IPS-18c (cell line): ENCODE results near the gene CHEK1.

Source experiments
- H3K4me3 ChIP-seq: 2 replicates; pipeline ENCODE4 v1.7.0; 2013; ENCODE audit warnings: low read depth, mild to moderate bottlenecking, low read length, moderate library complexity; ENCODE audit not compliant: insufficient read depth
- H3K9me3 ChIP-seq: one replicate; pipeline ENCODE4 v1.6.1; 2013; ENCODE audit warnings: mild to moderate bottlenecking, low read length, moderate library complexity; ENCODE audit not compliant: control insufficient read depth, insufficient read depth

Gene CHEK1

DNA sequence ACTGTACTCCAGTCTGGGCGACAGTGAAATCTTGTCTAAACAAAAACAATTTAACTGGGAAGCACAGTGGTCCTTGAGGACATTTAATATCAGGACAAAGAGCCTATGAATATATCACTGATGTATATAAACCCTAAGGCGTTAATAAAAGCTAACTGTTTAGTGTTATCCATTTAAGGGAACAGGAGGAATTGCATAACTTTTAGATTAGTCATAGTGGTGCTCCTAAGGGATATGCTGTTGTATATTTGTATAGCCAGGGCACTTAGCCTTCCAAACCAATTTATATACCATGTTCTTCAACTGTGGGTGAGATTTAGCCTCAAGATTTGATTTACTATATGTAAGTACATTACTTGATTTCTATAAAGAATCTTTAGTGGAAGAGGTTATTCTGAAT is 3.0 kb upstream of the CHEK1 start:
- Histone ChIP-seq H3K9me3 (no peaks in the 10 kb centered on the region), H3K4me3 (no peak overlapping the region)

DNA sequence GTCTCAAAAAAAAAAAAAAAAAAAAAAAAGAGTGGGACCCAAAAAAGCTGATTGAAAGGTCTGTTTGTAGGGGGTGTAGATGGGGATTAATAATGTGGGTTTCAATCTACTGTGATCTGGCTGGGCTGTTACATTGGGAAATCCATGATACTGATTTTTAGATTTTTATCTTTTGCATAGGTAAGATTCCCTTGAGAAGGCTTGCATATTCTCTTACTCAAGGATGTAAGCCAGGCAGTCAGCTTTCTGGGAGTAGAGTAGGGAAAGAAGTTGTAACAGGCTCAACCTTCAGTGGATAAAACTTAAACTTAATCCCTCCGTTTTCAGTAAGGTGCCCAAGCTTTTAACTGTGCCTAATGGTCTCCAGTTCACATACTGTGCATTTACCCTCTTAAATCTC is 1.9 kb upstream of the CHEK1 start:
- Histone ChIP-seq H3K4me3 (no peak overlapping the region), H3K9me3 (no peaks in the 10 kb centered on the region)

DNA sequence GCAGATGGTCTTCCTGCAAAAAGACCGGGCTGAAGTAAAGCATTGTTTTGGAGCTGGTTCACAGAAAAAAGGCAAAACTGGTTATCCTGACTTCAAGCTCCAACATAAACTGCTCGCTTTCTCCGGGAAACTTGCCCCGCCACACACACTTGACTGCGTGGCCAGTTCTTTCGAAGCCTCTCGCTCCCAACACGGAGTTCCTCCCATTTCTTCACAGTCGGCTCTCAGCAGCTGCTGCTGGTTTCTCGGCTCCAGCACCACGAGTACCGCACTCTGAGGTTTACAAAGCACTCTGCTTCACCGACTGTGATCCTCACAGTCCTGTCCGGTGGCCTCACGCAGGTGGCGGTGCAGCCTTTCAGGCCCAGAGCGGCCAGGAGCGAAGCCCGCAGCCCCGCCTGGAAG is 264 bp downstream of the CHEK1 start:
- H3K9me3 ChIP-seq: no peaks in the 10 kb centered on the region
- H3K4me3 ChIP-seq: peak overlapping the region; percentile 91

DNA sequence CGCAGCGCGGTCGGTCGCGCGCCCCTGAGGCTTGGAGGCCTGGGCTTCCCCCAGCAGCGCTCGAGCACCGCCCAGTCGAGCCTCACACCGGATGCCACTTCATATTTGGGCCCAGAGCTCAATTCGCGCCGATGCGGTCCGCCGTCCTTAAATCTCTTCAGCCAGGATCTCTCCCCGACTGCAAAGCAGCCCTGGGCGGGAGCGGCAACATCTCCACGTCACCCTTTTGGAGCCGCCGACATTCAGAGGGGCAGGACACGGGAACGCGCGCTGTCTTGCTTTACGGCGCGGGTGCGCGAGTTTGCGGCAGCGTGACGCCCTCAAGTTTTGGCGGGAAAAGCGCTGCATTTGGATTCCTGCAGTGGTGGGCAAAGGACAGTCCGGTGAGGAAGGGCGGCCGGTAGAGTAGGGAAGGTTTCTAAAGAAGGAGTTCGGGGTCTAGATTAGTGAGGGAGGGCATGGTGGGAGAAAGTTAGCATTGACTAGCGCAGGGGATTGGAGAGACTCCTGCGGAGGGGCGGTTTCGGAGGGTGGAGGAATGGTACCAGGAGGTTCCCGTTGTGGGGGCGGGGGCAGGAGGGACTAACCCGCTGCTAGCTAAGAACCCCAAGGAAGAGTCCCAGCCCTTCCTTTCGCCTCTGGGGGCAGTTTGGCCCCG is 796 bp downstream of the CHEK1 start:
- no peaks in the 10 kb centered on the region for H3K9me3 ChIP-seq
- peak overlapping the region; percentile 91 for H3K4me3 ChIP-seq

DNA sequence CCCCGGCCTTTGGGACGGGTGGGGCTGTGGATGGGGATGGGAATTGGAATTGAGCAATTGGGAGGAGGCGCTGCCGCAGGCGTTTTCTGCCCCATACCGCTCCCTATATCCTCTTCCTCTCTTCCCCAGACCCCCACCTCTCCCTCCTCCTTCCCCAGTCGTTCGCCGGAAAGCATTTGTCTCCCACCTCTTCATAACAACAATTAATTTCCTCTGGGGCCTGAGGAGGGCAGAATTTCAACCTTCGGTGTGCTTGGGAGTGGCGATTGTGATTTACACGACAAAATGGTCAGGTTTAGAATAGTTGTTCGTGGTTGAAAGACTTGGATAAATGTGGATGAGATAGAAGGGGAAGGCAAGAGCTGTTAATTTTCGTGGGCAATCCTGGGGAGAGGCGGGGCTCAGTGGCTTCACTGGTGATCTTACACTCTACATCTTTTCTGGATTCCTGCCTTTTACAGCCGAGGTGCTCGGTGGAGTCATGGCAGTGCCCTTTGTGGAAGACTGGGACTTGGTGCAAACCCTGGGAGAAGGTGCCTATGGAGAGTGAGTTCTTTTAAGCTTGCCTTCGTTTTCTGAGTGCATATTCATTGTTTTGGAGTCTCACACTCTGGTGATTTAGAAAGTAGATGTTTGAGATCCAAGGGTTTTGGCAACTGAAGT is 1.5 kb downstream of the CHEK1 start:
- Histone ChIP-seq H3K4me3 (peak overlapping the region; percentile 91), H3K9me3 (no peaks in the 10 kb centered on the region)

DNA sequence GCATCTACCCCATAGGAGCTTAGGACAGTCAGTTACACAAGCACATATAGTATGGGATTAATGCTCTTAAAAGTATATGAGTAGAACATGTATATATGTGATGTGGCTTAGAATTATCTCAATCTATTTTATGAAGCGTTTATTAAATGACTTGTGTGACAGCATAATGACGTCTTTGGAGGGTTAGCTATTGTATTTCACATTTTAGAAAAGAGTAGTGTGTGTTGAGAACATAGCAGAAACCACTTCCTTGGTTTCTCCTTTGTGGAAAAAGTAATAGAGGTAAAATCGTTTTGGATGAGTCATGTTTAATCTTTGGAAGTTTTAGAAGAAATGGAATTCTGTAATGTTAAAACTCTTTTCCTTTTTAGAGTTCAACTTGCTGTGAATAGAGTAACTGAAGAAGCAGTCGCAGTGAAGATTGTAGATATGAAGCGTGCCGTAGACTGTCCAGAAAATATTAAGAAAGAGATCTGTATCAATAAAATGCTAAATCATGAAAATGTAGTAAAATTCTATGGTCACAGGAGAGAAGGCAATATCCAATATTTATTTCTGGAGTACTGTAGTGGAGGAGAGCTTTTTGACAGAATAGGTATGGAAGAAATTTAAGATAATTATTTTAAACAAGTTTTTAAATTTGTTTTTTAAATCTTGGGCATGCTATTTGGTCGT is 2.4 kb downstream of the CHEK1 start:
- no peaks in the 10 kb centered on the region for H3K9me3 ChIP-seq
- peak overlapping the region; percentile 91 for H3K4me3 ChIP-seq

DNA sequence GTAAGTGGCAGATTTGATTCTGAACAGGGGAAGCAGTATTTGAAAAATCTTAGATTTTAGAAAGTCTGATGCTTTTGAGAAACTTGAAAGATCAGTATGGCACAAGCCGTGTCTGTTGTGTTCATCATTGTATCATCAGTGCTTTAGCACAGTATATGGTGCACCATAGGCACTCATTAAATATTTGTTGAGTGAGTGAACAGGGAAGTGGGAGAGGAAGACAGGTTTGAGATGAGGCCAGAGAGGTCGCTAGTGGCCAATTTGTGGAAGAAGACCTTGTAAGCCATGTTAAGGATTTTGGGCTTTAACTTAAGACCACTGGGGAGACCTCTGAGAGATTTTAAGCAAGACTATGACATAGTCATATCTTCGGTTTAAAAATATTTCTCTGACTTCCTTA is 12.9 kb downstream of the CHEK1 start:
- H3K4me3 ChIP-seq: no peak overlapping the region
- H3K9me3 ChIP-seq: no peaks in the 10 kb centered on the region

DNA sequence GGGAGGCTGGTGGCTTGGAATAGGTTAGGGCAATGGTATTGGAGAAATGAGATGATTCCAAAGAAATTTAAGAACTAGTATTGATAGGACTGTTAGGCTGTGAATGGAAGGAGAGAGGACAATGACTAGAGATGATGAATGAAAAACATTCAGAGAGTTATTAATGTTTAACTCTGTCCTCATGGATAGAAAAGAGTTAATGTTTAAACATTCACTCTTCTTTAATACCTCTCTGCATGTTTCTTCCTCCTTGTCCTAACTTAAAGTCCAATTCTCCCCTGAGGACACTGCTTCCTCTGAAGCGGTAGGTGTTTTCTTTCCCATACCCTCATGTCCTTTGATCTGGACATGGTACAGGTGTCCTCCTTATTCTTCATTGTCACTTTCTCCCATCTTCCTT is 13.4 kb downstream of the CHEK1 start:
- Histone ChIP-seq H3K4me3 (no peak overlapping the region), H3K9me3 (no peaks in the 10 kb centered on the region)

DNA sequence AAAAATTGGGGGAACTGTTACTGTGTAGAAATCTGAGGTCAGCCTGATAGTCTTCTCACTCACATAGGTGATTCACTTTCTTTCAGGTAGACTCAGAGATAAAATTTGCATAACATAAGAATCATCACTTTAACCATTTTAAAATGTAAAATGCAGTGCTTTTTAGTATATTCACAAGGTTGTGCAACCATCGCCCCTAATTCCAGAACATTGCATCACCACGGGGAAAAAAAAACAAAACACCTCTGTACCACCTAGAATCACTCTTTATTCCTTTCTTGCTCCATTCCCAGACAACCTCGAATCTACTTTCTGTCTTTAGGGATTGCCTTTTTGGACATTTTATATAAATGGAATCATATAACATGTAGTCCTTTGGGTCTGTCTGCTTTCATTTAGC is 20.9 kb downstream of the CHEK1 start:
- H3K9me3 ChIP-seq: no peaks in the 10 kb centered on the region
- H3K4me3 ChIP-seq: no peak overlapping the region

DNA sequence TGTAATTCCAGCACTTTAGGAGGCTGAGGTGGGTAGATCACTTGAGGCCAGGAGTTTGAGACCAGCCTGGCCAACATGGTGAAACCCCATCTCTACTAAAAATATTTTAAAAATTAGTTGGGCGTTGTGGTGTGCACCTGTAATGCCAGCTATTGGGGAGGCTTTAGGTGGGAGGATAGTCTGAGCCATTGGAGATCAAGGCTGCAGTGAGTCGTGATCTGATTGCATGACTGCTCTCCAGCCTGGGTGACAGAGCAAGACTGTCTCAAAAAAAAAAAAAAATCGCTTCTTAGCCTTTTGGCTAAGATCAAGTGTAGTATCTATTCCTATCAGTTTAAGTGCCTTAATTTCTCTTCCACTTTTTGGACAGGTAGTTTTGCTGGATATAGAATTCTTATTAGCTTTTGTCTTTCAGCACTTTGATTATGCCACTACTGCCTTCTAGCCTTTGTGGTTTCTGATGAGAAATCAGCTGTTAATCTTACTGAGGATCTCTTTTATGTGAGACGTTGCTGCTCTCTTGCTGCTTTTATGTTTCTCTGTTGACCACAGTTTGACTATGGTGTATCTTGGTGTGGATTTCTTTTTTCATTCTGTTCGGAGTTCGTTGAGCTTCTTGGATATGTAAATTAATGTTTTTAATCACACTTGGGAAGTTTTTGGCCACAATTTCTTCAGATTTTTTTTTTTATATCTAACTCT is 24.7 kb downstream of the CHEK1 start:
- H3K4me3 ChIP-seq: no peak overlapping the region
- no peaks in the 10 kb centered on the region for H3K9me3 ChIP-seq

DNA sequence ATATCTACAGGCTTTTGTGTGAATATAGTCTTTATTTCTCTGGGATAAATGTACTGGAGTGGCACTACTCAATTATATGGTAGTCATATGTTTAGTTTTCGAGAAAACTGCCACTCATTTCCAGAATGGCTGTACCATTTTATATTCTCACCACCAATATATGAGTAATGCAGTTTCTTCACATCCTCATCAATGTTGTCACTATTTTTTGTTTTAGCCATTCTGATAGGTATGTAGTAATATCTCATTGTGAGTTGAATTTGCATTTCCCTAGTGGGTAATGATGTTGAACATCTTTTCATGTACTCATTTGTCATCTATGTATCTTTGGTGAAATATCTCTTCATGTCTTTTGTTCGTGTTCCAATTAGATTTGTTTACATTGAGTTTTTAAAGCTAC is 37.7 kb downstream of the CHEK1 start:
- Histone ChIP-seq H3K4me3 (no peak overlapping the region), H3K9me3 (no peaks in the 10 kb centered on the region)

DNA sequence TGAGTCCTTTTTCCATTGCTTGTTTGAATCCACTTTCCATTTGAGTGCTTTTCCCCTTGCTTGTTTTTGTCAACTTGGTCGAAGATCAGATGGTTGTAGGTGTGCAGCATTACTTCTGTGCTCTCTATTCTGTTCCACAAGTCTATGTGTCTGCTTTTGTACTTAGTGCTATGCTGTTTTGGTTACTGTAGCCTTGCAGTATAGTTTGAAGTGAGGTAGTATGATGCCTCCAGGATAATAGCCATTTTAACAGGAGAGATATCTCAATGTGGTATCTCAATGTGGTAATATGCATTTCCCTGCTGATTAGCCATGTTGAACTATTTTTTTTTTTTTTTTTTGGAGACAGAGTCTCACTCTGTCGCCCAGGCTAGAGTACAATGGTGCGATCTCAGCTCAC is 38.9 kb downstream of the CHEK1 start:
- Histone ChIP-seq H3K4me3 (no peak overlapping the region), H3K9me3 (no peaks in the 10 kb centered on the region)

DNA sequence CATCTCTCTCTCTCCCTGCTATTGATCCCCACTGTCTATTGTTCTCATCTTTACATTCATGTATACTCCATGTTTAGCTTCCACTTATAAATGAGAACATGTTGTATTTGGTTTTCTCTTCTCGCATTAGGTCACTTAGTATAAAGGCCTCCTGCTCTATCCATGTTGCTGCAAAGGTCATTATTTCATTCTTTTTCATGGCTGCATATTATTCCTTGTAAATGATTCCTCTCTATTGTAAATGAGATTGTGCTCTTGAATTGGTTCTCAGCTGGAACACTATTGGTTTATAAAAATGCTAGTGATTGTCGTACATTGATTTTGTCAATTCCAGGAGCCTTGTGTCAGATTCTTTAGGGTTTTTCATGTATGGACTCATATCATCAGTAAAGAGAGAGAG is 42.2 kb downstream of the CHEK1 start:
- no peak overlapping the region for H3K4me3 ChIP-seq
- H3K9me3 ChIP-seq: no peaks in the 10 kb centered on the region

DNA sequence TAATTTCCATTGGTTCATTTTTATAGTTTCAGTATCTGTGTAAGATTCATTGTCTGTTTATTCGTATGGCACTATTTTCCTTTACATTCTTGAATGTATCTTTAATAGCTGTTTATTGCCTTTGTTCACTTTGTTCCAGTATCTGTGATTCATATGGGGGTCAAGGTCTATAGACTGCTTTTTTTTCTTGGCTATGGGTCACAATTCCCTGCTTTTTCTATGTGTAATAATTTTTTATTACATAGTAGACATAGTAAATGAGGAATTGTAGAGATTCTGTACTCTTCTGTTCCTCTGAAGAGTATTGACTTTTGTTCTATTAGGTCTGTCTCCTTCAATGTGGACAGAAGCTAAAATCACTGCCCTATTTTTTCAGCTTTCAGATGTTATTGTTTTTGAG is 45.2 kb downstream of the CHEK1 start:
- Histone ChIP-seq H3K9me3 (no peaks in the 10 kb centered on the region), H3K4me3 (no peak overlapping the region)

DNA sequence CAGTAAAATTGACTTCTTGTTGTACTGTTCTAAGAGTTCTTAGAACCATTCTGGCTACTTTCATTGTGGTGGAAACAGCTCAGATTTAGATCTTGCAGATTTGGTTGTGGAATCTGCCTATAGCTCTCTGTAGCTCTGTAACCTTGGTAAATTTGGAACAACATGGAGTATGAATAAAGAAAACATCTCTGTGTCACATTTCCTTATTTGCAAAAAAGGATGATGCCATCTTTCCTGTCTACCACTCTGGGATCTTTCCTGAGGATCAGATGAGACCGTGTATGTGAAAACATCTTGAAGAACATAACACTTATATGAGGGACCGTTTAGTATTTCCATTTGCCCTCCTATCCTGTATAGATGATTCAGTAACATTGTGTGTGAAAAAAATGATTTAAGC is 46.6 kb downstream of the CHEK1 start:
- Histone ChIP-seq H3K4me3 (no peak overlapping the region), H3K9me3 (no peaks in the 10 kb centered on the region)

DNA sequence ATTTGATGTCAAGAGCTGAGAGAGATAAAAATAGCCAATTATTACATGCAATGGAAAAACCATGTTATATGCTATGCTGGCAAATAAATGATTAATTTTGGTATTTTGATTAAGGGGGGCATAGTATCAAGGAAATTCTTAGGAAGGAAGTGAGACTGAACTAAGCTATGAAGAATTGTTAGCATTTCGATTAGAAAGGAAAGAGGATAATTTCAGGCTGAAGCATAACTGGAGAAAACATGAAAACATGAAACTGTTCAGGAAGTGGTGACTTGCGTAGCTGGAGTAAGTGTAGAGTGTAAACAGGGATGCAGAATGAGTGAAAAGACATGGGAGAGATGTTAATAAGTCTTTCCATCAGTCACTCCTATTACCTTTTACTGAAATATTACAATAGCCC is 49.2 kb downstream of the CHEK1 start:
- H3K9me3 ChIP-seq: no peaks in the 10 kb centered on the region
- no peak overlapping the region for H3K4me3 ChIP-seq

DNA sequence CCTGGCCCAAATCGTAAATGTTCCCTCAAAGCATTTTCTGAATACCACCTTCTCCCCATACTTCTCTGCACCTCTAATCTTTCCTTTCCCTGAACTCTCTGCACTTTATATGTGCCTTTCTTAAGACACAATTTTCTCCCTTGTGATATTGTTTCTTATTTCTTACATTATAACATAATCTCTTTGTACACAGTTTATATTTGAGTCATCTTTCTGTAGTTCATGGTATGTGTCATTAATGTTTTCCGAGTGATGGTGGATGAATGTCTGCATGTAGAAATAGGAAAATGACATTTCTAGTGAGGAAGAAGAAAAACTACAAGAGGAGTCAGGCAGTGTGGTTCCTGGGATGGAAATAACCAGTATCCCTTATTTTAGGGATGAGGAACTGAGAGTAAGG is 50.2 kb downstream of the CHEK1 start:
- Histone ChIP-seq H3K4me3 (no peak overlapping the region), H3K9me3 (no peaks in the 10 kb centered on the region)

DNA sequence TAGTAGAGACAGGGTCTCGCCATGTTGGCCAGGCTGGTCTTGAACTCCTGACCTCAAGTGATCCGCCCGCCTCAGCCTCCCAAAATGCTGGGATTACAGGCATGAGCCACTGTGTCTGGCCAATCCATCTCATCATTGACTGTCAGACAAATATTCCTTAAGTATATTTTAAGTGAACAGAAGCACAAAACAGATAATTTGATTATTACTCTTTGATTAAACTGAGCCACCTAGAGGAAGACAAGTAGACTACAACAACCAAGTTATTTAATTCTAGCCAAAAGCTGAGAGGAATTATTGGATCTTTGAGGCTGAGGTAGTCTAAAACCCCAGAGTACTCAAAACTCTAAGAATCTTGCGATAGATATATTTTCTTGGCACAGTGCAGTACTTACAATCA is 54.4 kb downstream of the CHEK1 start:
- Histone ChIP-seq H3K9me3 (no peaks in the 10 kb centered on the region), H3K4me3 (no peak overlapping the region)
